DOHH2 (cell line): ENCODE results near the gene REG3A.

Experiments used
- CTCF ChIP-seq: fragments of 200-600 bp; sonication (generic); IDR thresholded peaks from one replicate; pipeline ENCODE4 v1.5.1; 2014; ENCODE audit warnings: antibody characterized with exemption, mild to moderate bottlenecking, low read depth, low read length; ENCODE audit not compliant: poor library complexity, severe bottlenecking
- EZH2phosphoT487 ChIP-seq: fragments of 200-600 bp; sonication (generic); IDR thresholded peaks from 2 replicates; pipeline ENCODE4 v1.6.1; 2017; ENCODE audit warnings: borderline replicate concordance, mild to moderate bottlenecking, antibody characterized with exemption, low read length, moderate library complexity, mixed read lengths

GRCh38 chr2:79138385-79138784, 21.2 kb downstream of the REG3A start:
- TF ChIP-seq CTCF (no peak), EZH2phosphoT487 (no peak)
